IMR-90 (cell line): ENCODE results near the gene CUX1. TPM values are rescaled to one million over a fixed set of nuclear protein-coding genes. Genes with fewer than 3 reads are reported as not detected.

Source experiments
- ATAC-seq: fragments of 200-7000 bp; cut with Tn5 transposase; 2 replicates; pipeline ENCODE4 v1.9.1; 2020; ENCODE audit warnings: low read depth, mild to moderate bottlenecking, moderate library complexity
- BruUV-seq: library from RNA; stranded (reverse); fragments of 400-500 nt; replicated peaks from 2 replicates; lab custom pipeline; 2021; lab: Mats Ljungman, UMichigan
- CTCF ChIA-PET: fragments of 300-600 bp; formaldehyde crosslinking; extraction: SDS; loops from one replicate; lab custom pipeline; 2021; ENCODE audit warnings: antibody characterized with exemption; lab: Yijun Ruan, JAX
- POLR2A ChIA-PET: fragments of 300-600 bp; sonication (Branson Sonifier 250); formaldehyde crosslinking; loops from one replicate; lab custom pipeline; 2022; ENCODE audit warnings: antibody characterized with exemption; ENCODE audit not compliant: unreplicated experiment; lab: Charles Lee
- DNase-seq: peaks from one replicate; pipeline ENCODE4 v3.0.0; 2013
- H2AFZ ChIP-seq: replicated peaks from 2 replicates; pipeline ENCODE3; 2013; ENCODE audit warnings: low read length, mild to moderate bottlenecking; ENCODE audit not compliant: poor library complexity
- H2AK5ac ChIP-seq: 2 replicates; pipeline ENCODE4 v1.6.1; 2013; ENCODE audit warnings: low read depth, low read length, inconsistent platforms
- H2AK9ac ChIP-seq: replicated peaks from 2 replicates; pipeline ENCODE3; 2013; ENCODE audit warnings: mild to moderate bottlenecking, low read depth, low read length, moderate library complexity; ENCODE audit not compliant: poor library complexity
- H2BK120ac ChIP-seq: 2 replicates; pipeline ENCODE4 v1.6.1; 2013; ENCODE audit warnings: low read depth, low read length, inconsistent platforms
- H2BK15ac ChIP-seq: 3 replicates; pipeline ENCODE4 v1.6.1; 2013; ENCODE audit warnings: low read depth, low read length, inconsistent platforms
- H2BK20ac ChIP-seq: 2 replicates; pipeline ENCODE4 v1.6.1; 2013; ENCODE audit warnings: low read depth, mild to moderate bottlenecking, inconsistent platforms, low read length, moderate library complexity
- H2BK5ac ChIP-seq: 2 replicates; pipeline ENCODE4 v1.6.1; 2013; ENCODE audit warnings: mild to moderate bottlenecking, low read depth, low read length, inconsistent platforms; ENCODE audit not compliant: poor library complexity, severe bottlenecking
- H3K14ac ChIP-seq: replicated peaks from 2 replicates; pipeline ENCODE4 v1.6.1; 2013; ENCODE audit warnings: low read depth, low read length, inconsistent platforms
- H3K18ac ChIP-seq: 2 replicates; pipeline ENCODE4 v1.6.1; 2013; ENCODE audit warnings: low read depth, low read length, control low read depth
- H3K23ac ChIP-seq: 2 replicates; pipeline ENCODE4 v1.6.1; 2013; ENCODE audit warnings: low read depth, low read length, inconsistent platforms
- H3K27ac ChIP-seq: 2 replicates; pipeline ENCODE4 v1.5.1; 2013; ENCODE audit warnings: mild to moderate bottlenecking, control low read depth, low read length; ENCODE audit not compliant: insufficient read depth
- H3K27me3 ChIP-seq: 2 replicates; pipeline ENCODE4 v1.6.1; 2013; ENCODE audit warnings: low read length; ENCODE audit not compliant: control insufficient read depth, insufficient read depth
- H3K36me3 ChIP-seq: 2 replicates; pipeline ENCODE4 v1.6.1; 2013; ENCODE audit warnings: low read length, mixed read lengths; ENCODE audit not compliant: control insufficient read depth, insufficient read depth
- H3K4ac ChIP-seq: 2 replicates; pipeline ENCODE4 v1.6.1; 2013; ENCODE audit warnings: low read depth, low read length, inconsistent platforms
- H3K4me1 ChIP-seq: 2 replicates; pipeline ENCODE4 v1.6.1; 2013; ENCODE audit warnings: low read length, mixed read lengths; ENCODE audit not compliant: control insufficient read depth, insufficient read depth
- H3K4me2 ChIP-seq: 2 replicates; pipeline ENCODE4 v1.6.1; 2013; ENCODE audit warnings: low read depth, mild to moderate bottlenecking, control low read depth, low read length, moderate library complexity
- H3K4me3 ChIP-seq: 2 replicates; pipeline ENCODE4 v1.5.1; 2013; ENCODE audit warnings: low read depth, mild to moderate bottlenecking, control low read depth, low read length, moderate library complexity; ENCODE audit not compliant: insufficient read depth
- H3K56ac ChIP-seq: 2 replicates; pipeline ENCODE4 v1.6.1; 2013; ENCODE audit warnings: low read length, inconsistent platforms; ENCODE audit not compliant: insufficient read depth; ENCODE audit errors: extremely low read depth
- H3K79me1 ChIP-seq, 2 experiments: 2 replicates each; pipeline ENCODE4 v1.6.1; 2013; ENCODE audit warnings: low read length in 2 of 2, inconsistent platforms in 1 of 2, low read depth in 1 of 2
- H3K9ac ChIP-seq: 2 replicates; pipeline ENCODE4 v1.6.1; 2013; ENCODE audit warnings: low read depth, low read length, control low read depth
- H3K9me1 ChIP-seq: 2 replicates; pipeline ENCODE4 v1.6.1; 2013; ENCODE audit warnings: low read length, inconsistent platforms; ENCODE audit not compliant: insufficient read depth
- H3K9me3 ChIP-seq: 2 replicates; pipeline ENCODE4 v1.6.1; 2013; ENCODE audit warnings: low read length; ENCODE audit not compliant: control insufficient read depth, insufficient read depth
- H4K20me1 ChIP-seq: 2 replicates; pipeline ENCODE4 v1.6.1; 2013; ENCODE audit warnings: low read length, inconsistent platforms; ENCODE audit not compliant: insufficient read depth
- H4K5ac ChIP-seq: 2 replicates; pipeline ENCODE4 v1.6.1; 2013; ENCODE audit warnings: mild to moderate bottlenecking, low read depth, low read length, control low read depth
- H4K8ac ChIP-seq, 2 experiments: 2 replicates each; pipeline ENCODE4 v1.6.1; 2013; ENCODE audit warnings: low read depth in 2 of 2, low read length in 2 of 2, control low read depth in 1 of 2, inconsistent platforms in 1 of 2
- H4K91ac ChIP-seq: 2 replicates; pipeline ENCODE4 v1.6.1; 2013; ENCODE audit warnings: low read depth, low read length, inconsistent platforms; ENCODE audit not compliant: insufficient read depth
- BHLHE40 ChIP-seq: fragments of 150-350 bp; IDR thresholded peaks from 2 replicates; pipeline ENCODE4 v1.6.1; 2016; ENCODE audit warnings: mild to moderate bottlenecking, low read depth, low read length
- CEBPB ChIP-seq: IDR thresholded peaks from 2 replicates; pipeline ENCODE4 v1.6.1; 2012; ENCODE audit warnings: low read depth, low read length, improper control_type of control experiment
- FOS ChIP-seq: fragments of 150-350 bp; IDR thresholded peaks from 2 replicates; pipeline ENCODE4 v1.6.1; 2016; ENCODE audit warnings: low read depth, low read length
- MAFK ChIP-seq: IDR thresholded peaks from 2 replicates; pipeline ENCODE4 v1.6.1; 2012; ENCODE audit warnings: low read depth, low read length, improper control_type of control experiment
- MAZ ChIP-seq: IDR thresholded peaks from 2 replicates; pipeline ENCODE4 v1.6.1; 2012; ENCODE audit warnings: low read depth, mild to moderate bottlenecking, low read length, improper control_type of control experiment, moderate library complexity, borderline replicate concordance
- POLR2A ChIP-seq: IDR thresholded peaks from 2 replicates; pipeline ENCODE4 v1.6.1; 2012; ENCODE audit warnings: mild to moderate bottlenecking, low read depth, low read length
- RAD21 ChIP-seq: IDR thresholded peaks from 2 replicates; pipeline ENCODE4 v1.6.1; 2012; ENCODE audit warnings: low read length, improper control_type of control experiment
- RCOR1 ChIP-seq: IDR thresholded peaks from 2 replicates; pipeline ENCODE4 v1.6.1; 2012; ENCODE audit warnings: mild to moderate bottlenecking, low read length, improper control_type of control experiment; ENCODE audit not compliant: insufficient replicate concordance
- RFX5 ChIP-seq: IDR thresholded peaks from 2 replicates; pipeline ENCODE4 v1.8.0; 2012; ENCODE audit warnings: low read depth, mild to moderate bottlenecking, low read length, moderate library complexity
- SMC3 ChIP-seq: fragments of 150-350 bp; IDR thresholded peaks from 2 replicates; pipeline ENCODE4 v1.6.1; 2016; ENCODE audit warnings: low read depth, mild to moderate bottlenecking, antibody characterized with exemption, low read length, moderate library complexity
- WGBS, 2 experiments: methylation state at CpG; one replicate each; pipeline versions ENCODE4 v1.1.5 to v1.1.7; 2013; ENCODE audit warnings: missing lambda C conversion rate in 2 of 2; ENCODE audit not compliant: insufficient read length in 1 of 2; ENCODE audit errors: extremely low coverage in 2 of 2; 5-methylcytosine and 5-hydroxymethylcytosine counted together
- dilution Hi-C: fragments of 300-500 bp; cut with HindIII; formaldehyde crosslinking; loops from one replicate; pipeline ENCODE4 v1.14.3; 2018; ENCODE audit warnings: low sequenced_read_pairs; ENCODE audit not compliant: unreplicated experiment
- in situ Hi-C: fragments of 300-500 bp; cut with MboI; formaldehyde crosslinking; loops from 3 replicates; pipeline ENCODE4 v1.14.3; 2019; ENCODE audit warnings: low sequenced_read_pairs, inconsistent platforms, mixed read lengths
- intact Hi-C: fragments of 100-400 bp; cut with micrococcal nuclease; formaldehyde crosslinking; loops from 2 replicates; pipeline ENCODE4 v1.10.0; 2022
- polyA plus RNA-seq, 3 experiments: library from polyadenylated mRNA; depleted of rRNA; stranded (reverse); fragments of >200 nt; gene quantifications; 2 replicates each; pipeline ENCODE4 v1.2.3, GENCODE V29; 2012; ENCODE audit warnings: low replicate concordance in 1 of 3
- total RNA-seq: library from RNA; depleted of rRNA; stranded (reverse); fragments of >200 nt; gene quantifications from 2 replicates; pipeline ENCODE4 v1.2.3, GENCODE V29; 2012

The CUX1 gene
- total and polyA plus RNA-seq, 2 of the 4 experiments (the other 2 are of a cell fraction) = 19.7 to 46.4 TPM

- no peaks in the 10 kb centered on the region for H3K36me3 ChIP-seq
- H2BK5ac ChIP-seq = no peak overlapping the region
- DNase-seq = no peak
- 36% methylated on average over 5 of the region's 11 CpGs; no CpG with 5 or more reads in 1 of the 2 experiments for WGBS, 2 experiments
- no peak overlapping the region for H4K91ac ChIP-seq
- no peak overlapping the region for H3K4ac ChIP-seq
- H2BK120ac ChIP-seq = no peak overlapping the region
- TF ChIP-seq BHLHE40 = no peak
- no peak for TF ChIP-seq MAZ
- TF ChIP-seq CEBPB = no peak
- no peak for TF ChIP-seq POLR2A
- no peak for TF ChIP-seq RCOR1
- no peak for TF ChIP-seq RFX5
- no peak for TF ChIP-seq SMC3
- no peak for TF ChIP-seq MAFK
- no peak for TF ChIP-seq RAD21
- no peak for TF ChIP-seq FOS
- H3K23ac ChIP-seq = no peak overlapping the region
- no peaks in the 10 kb centered on the region for H3K79me1 ChIP-seq
- H3K9ac ChIP-seq = no peak overlapping the region
- ChIA-PET POLR2A (no interaction called here), CTCF (no interaction called here)
- no peak overlapping the region for H3K27ac ChIP-seq
- H3K27me3 ChIP-seq = peaks cover 57% of the 10 kb centered on the region
- no peak for ATAC-seq
- H2AFZ ChIP-seq = no peak overlapping the region
- intact Hi-C loops (no loop called here), dilution Hi-C loops (no loop called here), in situ Hi-C loops (no loop called here)
- H3K18ac ChIP-seq = no peak overlapping the region
- no peak overlapping the region for H3K4me3 ChIP-seq
- no peak overlapping the region for H4K8ac ChIP-seq
- no peak overlapping the region; the same call in 1 of the 2 replicates for H3K4me2 ChIP-seq
- no peak overlapping the region for H3K56ac ChIP-seq
- no TSS peak for BruUV-seq
- H2AK5ac ChIP-seq = no peak overlapping the region
- no peak overlapping the region for H2BK15ac ChIP-seq
- no peaks in the 10 kb centered on the region for H3K4me1 ChIP-seq
- no peaks in the 10 kb centered on the region for H3K9me1 ChIP-seq
- H2BK20ac ChIP-seq = no peak overlapping the region
- H2AK9ac ChIP-seq = no peak overlapping the region
- no peaks in the 10 kb centered on the region for H3K9me3 ChIP-seq
- H3K14ac ChIP-seq = no peak overlapping the region
- no peaks in the 10 kb centered on the region for H4K20me1 ChIP-seq
- no peak overlapping the region for H4K5ac ChIP-seq
Observed at GRCh38 chr7:101803203-101804087, 14.0 kb upstream of the CUX1 start.
